ENCODE results near the gene STX16. TPM values are rescaled to one million over a fixed set of nuclear protein-coding genes. Genes with fewer than 3 reads are reported as not detected.

Gene STX16
- total and polyA plus RNA-seq, 8 donors = 17.9 to 67.0 (median 25.1) TPM

- no peak for DNase-seq
- Histone ChIP-seq H3K27me3 (no peaks in the 10 kb centered on the region), H3K36me3 (no peaks in the 10 kb centered on the region), H3K9me3 (no peaks in the 10 kb centered on the region), H3K4me1 (no peaks in the 10 kb centered on the region), H3K4me3 (no peak overlapping the region), H3K27ac (no peak overlapping the region)
- no peak for ATAC-seq
- intact Hi-C loops (cut with DNase I) = no loop called here
- WGBS, 2 donors = 13 to 17% methylated on average over 4 of the region's 4 CpGs
- no peak for TF ChIP-seq CTCF (IDR thresholded peaks at IDR 0.05)
- FAIRE-seq = no peak
These were observed 21.0 kb upstream of the STX16 start for GRCh38 chr20:58630063-58630462.

GRCh38 chr20:58633161-58634053 is 17.7 kb upstream of the STX16 start:
- no peak for TF ChIP-seq CTCF (IDR thresholded peaks at IDR 0.05)
- H3K27me3 ChIP-seq = no peaks in the 10 kb centered on the region
- H3K4me3 ChIP-seq = no peak overlapping the region
- FAIRE-seq (no peak), ATAC-seq (no peak), DNase-seq (peak in 1 of 6 donors; percentile 11)
- 71 to 78% methylated on average over 10 of the region's 10 CpGs for WGBS, 2 donors
- intact Hi-C loops (cut with DNase I) = no loop called here
- H3K4me1 ChIP-seq = no peaks in the 10 kb centered on the region
- H3K36me3 ChIP-seq = no peaks in the 10 kb centered on the region
- H3K27ac ChIP-seq = no peak overlapping the region
- no peaks in the 10 kb centered on the region for H3K9me3 ChIP-seq

GRCh38 chr20:58634059-58634458 is 17.0 kb upstream of the STX16 start:
- FAIRE-seq (no peak), DNase-seq (peak in 1 of 6 donors; percentile 24), ATAC-seq (no peak)
- no peak overlapping the region for H3K4me3 ChIP-seq
- no peaks in the 10 kb centered on the region for H3K36me3 ChIP-seq
- H3K27ac ChIP-seq = no peak overlapping the region
- no peaks in the 10 kb centered on the region for H3K27me3 ChIP-seq
- H3K4me1 ChIP-seq = no peaks in the 10 kb centered on the region
- no peak for TF ChIP-seq CTCF (IDR thresholded peaks at IDR 0.05)
- no peaks in the 10 kb centered on the region for H3K9me3 ChIP-seq
- intact Hi-C loops (cut with DNase I) = no loop called here
- 74 to 76% methylated on average over 17 of the region's 17 CpGs for WGBS, 2 donors

DNA sequence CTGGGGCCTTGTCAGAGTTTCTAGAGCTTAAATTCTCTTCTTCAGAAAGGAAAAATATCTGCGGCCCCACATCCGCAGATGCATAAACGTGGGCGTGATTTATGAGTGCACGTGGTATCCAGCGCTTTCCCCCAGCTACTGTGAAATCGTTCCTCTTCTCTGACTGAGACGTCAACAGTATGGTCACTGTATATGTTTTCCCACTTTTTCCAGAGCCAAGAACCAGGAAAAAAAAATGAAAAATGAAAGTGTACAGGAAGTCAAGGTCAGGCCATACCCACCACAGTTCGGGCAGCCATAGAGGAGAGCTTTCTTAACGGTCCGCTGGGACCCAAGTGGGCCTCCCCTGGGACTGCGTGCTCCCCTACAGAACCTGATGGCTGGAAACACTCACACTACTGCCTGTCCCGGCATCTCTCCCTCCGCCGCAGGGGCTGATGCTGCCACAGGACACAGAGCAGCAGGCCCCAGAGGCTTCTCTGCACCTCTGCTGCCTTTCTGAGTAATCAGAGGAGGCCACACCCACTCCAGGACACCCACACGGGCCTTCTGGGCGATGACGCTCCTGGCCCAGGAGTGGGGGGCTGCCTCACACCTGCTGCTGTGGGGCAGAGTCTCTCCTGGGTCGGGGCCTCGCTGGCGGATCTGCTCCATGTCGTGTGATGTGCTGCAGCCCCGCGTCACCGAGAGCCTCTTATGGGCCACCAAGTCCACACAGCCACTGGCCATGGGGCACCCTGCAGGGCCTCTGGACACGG is 16.4 kb upstream of the STX16 start:
- 50 to 55% methylated on average over 26 of the region's 26 CpGs for WGBS, 2 donors
- H3K27ac ChIP-seq = no peak overlapping the region
- H3K4me3 ChIP-seq = no peak overlapping the region

More for the DNA sequence above, 16.4 kb upstream of the STX16 start:
- DNase-seq (peak in 1 of 6 donors; percentile 51), ATAC-seq (peak in 1 of 4 donors; percentile 50), FAIRE-seq (no peak)
- Histone ChIP-seq H3K36me3 (no peaks in the 10 kb centered on the region), H3K4me1 (no peaks in the 10 kb centered on the region), H3K9me3 (no peaks in the 10 kb centered on the region), H3K27me3 (no peaks in the 10 kb centered on the region)
- intact Hi-C loops (cut with DNase I) = no loop called here
- no peak for TF ChIP-seq CTCF (IDR thresholded peaks at IDR 0.05)
